ENCODE data around the gene CTNNA2. TPM values are rescaled to one million over a fixed set of nuclear protein-coding genes. Genes with fewer than 3 reads are reported as not detected.

Gene CTNNA2
- total and polyA plus RNA-seq, 2 of the 8 experiments (the other 6 are each of a cell fraction or from before 2014, with no cell fraction given), result 3.9 to 9.0 TPM

DNA sequence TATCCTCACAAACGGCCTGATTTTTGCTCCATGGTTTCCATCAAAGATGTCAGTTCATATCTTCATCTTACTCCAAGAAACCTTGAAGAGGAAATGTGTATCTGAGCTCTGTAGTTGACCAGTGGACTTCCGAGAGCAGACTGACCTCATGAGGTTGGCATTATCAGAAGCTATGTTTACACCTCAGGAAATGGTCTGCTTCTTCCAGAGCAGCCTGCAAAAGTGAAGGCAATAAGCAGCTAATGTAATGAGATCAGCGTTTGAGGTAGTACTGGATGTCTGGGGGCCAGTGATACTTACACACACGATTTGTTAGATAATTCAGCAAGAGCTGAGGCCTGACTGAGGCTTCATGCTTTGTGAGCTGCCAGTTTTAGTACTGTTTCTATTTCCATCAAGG is 602.0 kb downstream of the CTNNA2 start (continued):
- TF ChIP-seq, protein P1, sequence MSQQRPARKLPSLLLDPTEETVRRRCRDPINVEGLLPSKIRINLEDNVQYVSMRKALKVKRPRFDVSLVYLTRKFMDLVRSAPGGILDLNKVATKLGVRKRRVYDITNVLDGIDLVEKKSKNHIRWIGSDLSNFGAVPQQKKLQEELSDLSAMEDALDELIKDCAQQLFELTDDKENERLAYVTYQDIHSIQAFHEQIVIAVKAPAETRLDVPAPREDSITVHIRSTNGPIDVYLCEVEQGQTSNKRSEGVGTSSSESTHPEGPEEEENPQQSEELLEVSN (IDR thresholded peaks at IDR 0.05), result no peak
- TF ChIP-seq CREB1 (IDR thresholded peaks at IDR 0.05) (no peak), KDM1A (IDR thresholded peaks at IDR 0.05; ENCODE audit: borderline replicate concordance, low read length) (no peak), CBX8 (IDR thresholded peaks at IDR 0.05; ENCODE audit: borderline replicate concordance, low read depth, low read length) (no peak)
- TF ChIP-seq, protein P2, sequence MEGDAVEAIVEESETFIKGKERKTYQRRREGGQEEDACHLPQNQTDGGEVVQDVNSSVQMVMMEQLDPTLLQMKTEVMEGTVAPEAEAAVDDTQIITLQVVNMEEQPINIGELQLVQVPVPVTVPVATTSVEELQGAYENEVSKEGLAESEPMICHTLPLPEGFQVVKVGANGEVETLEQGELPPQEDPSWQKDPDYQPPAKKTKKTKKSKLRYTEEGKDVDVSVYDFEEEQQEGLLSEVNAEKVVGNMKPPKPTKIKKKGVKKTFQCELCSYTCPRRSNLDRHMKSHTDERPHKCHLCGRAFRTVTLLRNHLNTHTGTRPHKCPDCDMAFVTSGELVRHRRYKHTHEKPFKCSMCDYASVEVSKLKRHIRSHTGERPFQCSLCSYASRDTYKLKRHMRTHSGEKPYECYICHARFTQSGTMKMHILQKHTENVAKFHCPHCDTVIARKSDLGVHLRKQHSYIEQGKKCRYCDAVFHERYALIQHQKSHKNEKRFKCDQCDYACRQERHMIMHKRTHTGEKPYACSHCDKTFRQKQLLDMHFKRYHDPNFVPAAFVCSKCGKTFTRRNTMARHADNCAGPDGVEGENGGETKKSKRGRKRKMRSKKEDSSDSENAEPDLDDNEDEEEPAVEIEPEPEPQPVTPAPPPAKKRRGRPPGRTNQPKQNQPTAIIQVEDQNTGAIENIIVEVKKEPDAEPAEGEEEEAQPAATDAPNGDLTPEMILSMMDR (IDR thresholded peaks at IDR 0.05; ENCODE audit: control extremely low read depth in 1 of 3, insufficient read depth in 1 of 3, low read depth in 1 of 3, low read length in 3 of 3), result no peak

Measured in H1 (cell line).